Activated T-helper 1 cell treated with anti-CD3 and anti-CD28 coated beads, Interleukin-12 subunit alpha, Interleukin-12 subunit beta, Interleukin-2, Interleukin-4 antibody, amounts not matched to agents 30 ng/mL and 10 ng/mL and 1 ng/mL, durations not matched to agents 14 hours and 24 hours and 36 hours (primary cell): ENCODE measurements around the gene UNC5B. TPM values are rescaled to one million over a fixed set of nuclear protein-coding genes. Genes with fewer than 3 reads are reported as not detected.

Experiments used
- DNase-seq: peaks from one replicate; pipeline ENCODE4 v3.0.0; 2021; ENCODE audit warnings: low spot score
- H3K27ac Mint-ChIP-seq: one replicate; pipeline ENCODE4 v1.8.0; 2021; ENCODE audit warnings: mild to moderate bottlenecking, mixed read lengths
- H3K27me3 Mint-ChIP-seq: one replicate; pipeline ENCODE4 v1.8.0; 2022; ENCODE audit warnings: mild to moderate bottlenecking, moderate library complexity, mixed read lengths; ENCODE audit not compliant: insufficient read depth
- H3K36me3 Mint-ChIP-seq: one replicate; pipeline ENCODE4 v1.8.0; 2021; ENCODE audit warnings: low read depth, mixed read lengths
- H3K4me1 Mint-ChIP-seq: one replicate; pipeline ENCODE4 v1.8.0; 2021; ENCODE audit warnings: low read depth, mixed read lengths
- H3K4me3 Mint-ChIP-seq: one replicate; pipeline ENCODE4 v1.8.0; 2021; ENCODE audit warnings: mild to moderate bottlenecking, moderate library complexity, mixed read lengths
- H3K9me3 Mint-ChIP-seq: one replicate; pipeline ENCODE4 v1.8.0; 2021; ENCODE audit warnings: mixed read lengths
- intact Hi-C: fragments of 100-400 bp; cut with micrococcal nuclease; formaldehyde crosslinking; loops from one replicate; pipeline ENCODE4 v1.15.1; 2024
- total RNA-seq: library from RNA; stranded (reverse); gene quantifications from 2 replicates; pipeline ENCODE4 v1.2.3, GENCODE V29; 2022

UNC5B gene
- total RNA-seq, 1 donor from 2014 or later = 0.10 TPM

DNA sequence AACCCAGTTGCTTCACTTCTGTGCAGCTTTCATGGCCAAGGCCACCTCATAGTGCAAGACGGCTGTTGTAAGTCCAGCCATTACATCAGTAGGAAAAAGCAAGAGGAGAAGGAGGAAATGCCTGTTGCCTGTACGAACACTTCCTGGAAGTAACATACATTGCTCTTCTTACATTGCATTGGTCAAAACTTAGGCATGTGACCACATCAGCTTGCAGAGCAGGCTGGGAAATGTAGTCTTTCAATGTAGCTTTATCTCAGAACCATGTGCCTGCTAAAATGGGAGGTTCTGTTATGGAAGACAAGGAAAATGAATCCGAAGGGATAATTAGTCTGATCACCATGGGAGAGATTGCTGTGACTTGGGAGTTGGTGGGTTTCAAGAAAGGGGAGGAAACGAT lies 111.0 kb downstream of the UNC5B start:
- Mint-ChIP-seq H3K27ac (no peak overlapping the region), H3K9me3 (no peaks in the 10 kb centered on the region), H3K4me1 (no peaks in the 10 kb centered on the region), H3K36me3 (peaks cover 6% of the 10 kb centered on the region), H3K27me3 (no peaks in the 10 kb centered on the region), H3K4me3 (no peak overlapping the region)
- intact Hi-C loops = no loop called here
- no peak for DNase-seq

DNA sequence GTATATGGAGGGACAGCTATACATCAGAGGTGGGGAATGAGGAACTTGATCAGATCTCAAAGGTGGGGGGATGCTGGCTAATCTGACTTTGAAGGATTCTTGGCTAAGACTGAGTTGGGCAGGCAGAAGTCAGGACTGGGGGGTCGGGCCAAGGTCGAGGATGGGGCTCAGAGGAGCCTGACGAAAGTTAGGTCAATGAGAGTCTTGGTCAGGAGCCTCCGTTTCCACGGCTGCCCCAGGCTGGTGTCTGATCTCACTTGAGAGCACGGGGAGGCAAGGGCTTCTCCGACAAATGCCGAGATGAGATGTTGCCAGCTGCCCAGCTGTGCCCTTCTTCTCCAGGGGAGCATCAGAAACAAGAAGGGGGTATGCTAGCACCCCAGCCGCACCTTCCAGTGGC lies 112.4 kb downstream of the UNC5B start:
- Mint-ChIP-seq H3K27me3 (no peaks in the 10 kb centered on the region), H3K4me3 (no peak overlapping the region), H3K9me3 (no peaks in the 10 kb centered on the region), H3K27ac (no peak overlapping the region), H3K4me1 (no peaks in the 10 kb centered on the region), H3K36me3 (peaks cover 6% of the 10 kb centered on the region)
- no peak for DNase-seq
- intact Hi-C loops = no loop called here

DNA sequence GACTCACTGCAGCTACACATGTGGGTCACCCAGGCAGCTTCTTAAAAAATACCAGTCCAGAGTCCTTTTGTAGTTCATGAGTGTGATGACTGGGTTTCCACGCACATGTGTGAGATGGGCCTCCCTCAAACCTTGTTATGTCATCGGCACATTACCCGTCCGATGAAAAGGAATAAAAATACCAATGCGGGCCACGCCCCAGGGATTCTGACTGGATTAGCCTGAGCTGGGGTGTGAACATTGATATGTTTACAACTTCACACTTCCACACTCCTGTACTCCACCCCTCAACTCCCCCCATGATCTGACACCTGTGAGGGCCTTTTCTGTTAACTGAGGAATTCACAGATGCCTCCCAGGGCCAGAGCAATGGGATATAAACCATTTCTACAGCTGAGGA lies 112.9 kb downstream of the UNC5B start:
- no peak for DNase-seq
- Mint-ChIP-seq H3K4me3 (no peak overlapping the region), H3K9me3 (no peaks in the 10 kb centered on the region), H3K36me3 (peaks cover 6% of the 10 kb centered on the region), H3K27me3 (no peaks in the 10 kb centered on the region), H3K27ac (no peak overlapping the region), H3K4me1 (no peaks in the 10 kb centered on the region)
- intact Hi-C loops = no loop called here

DNA sequence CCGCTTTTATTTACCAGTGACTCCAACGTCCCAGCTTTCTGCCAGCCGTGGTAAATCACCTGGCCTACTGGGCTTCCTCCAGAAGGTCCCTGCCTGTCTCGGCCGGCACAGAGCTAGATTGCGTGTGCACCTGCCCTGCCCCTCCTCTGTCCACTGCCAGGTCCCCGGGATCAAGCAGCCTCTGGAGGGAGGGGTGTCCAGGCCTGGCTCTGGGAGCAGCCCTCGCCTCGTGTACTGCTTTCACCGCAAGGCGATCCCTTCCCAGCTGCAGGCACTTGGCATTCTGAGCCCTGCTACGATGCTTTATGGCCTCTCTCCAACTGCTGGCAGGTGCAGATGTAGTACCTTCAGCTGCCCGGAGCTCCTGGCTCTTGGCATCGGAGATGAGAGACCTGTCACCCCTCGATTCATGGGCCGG lies 114.1 kb downstream of the UNC5B start:
- no peak overlapping the region for H3K27ac Mint-ChIP-seq
- no peak overlapping the region for H3K4me3 Mint-ChIP-seq
- no peak for DNase-seq
- H3K9me3 Mint-ChIP-seq = no peaks in the 10 kb centered on the region
- intact Hi-C loops = no loop called here
- peaks cover 6% of the 10 kb centered on the region for H3K36me3 Mint-ChIP-seq
- H3K4me1 Mint-ChIP-seq = no peaks in the 10 kb centered on the region
- no peaks in the 10 kb centered on the region for H3K27me3 Mint-ChIP-seq

DNA sequence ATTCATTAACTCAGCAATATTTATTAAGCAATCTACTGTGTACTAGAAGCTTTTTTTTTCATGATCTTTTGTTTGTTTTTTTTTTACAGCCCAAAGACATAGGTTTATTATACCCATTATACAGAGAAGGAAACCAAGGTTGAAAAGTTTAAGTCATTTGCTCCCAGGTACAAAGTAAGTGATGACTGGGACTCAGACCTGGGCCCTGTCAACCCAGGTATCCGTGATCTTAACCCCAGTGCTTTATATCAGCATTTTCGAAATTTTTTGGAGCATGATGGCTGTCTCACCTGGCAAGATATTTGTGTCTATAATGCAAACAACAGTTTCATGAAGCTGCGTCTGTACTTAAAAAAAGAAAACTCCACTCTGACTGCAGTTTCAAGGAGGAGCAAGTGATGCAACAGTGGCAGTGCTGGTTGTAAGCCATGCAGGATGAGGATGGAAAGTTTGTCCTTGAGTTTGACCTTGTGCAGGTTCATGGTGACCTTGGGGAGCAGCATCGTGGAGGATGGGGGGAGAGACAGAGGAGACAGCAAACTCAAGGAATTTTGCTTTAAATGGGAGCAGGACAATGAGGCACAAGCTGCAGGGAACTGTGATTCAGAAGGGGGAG lies 118.5 kb downstream of the UNC5B start:
- H3K27ac Mint-ChIP-seq = no peak overlapping the region
- H3K36me3 Mint-ChIP-seq = no peaks in the 10 kb centered on the region
- H3K9me3 Mint-ChIP-seq = no peaks in the 10 kb centered on the region
- DNase-seq = no peak
- H3K27me3 Mint-ChIP-seq = no peaks in the 10 kb centered on the region
- no peaks in the 10 kb centered on the region for H3K4me1 Mint-ChIP-seq
- intact Hi-C loops = no loop called here
- H3K4me3 Mint-ChIP-seq = no peak overlapping the region

DNA sequence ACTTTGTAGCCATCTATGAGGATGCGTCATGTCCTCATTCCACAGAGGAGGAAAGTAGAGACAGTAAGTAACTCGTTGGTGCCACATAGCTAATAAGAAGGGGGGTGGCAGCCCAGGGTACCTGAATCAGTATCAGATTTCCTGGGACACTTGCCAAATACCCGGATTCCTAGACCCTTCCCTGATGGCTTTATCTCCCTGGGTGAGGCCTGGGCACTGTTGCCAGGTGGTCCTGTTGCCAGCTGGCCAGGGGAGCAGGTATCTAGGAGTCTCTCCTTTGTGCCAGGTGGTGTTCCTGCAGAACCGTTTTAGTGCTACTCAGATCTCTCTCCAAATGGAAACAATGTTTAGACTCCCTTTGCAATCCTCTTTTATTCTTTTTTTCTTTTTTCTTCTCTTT lies 119.4 kb downstream of the UNC5B start:
- no peaks in the 10 kb centered on the region for H3K27me3 Mint-ChIP-seq
- no peak overlapping the region for H3K4me3 Mint-ChIP-seq
- no peaks in the 10 kb centered on the region for H3K9me3 Mint-ChIP-seq
- H3K27ac Mint-ChIP-seq = no peak overlapping the region
- DNase-seq = no peak
- no peaks in the 10 kb centered on the region for H3K36me3 Mint-ChIP-seq
- intact Hi-C loops = no loop called here
- H3K4me1 Mint-ChIP-seq = no peaks in the 10 kb centered on the region

DNA sequence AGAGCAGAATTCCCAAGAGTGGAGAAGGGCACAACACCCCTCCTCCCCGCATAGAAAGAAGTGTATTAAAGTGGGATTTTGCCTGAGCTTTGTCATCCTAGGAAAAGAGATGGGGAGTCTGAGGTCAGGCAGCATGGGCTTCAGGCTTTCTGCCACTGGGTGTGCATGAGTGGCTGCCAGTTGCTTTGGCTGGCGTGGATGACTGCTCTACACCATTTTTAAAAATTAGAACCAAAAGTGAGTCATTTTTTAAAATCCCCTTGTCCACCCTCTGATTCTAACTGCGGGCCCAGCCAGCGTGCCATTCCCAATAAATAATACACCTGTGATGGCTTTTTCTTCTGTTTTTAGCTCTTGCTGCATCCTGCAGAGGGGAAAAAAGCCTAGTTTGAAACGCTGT lies 120.1 kb downstream of the UNC5B start:
- no peaks in the 10 kb centered on the region for H3K36me3 Mint-ChIP-seq
- no peak overlapping the region for H3K27ac Mint-ChIP-seq
- no peak overlapping the region for H3K4me3 Mint-ChIP-seq
- DNase-seq = no peak
- H3K9me3 Mint-ChIP-seq = no peaks in the 10 kb centered on the region
- intact Hi-C loops = no loop called here
- H3K4me1 Mint-ChIP-seq = no peaks in the 10 kb centered on the region
- H3K27me3 Mint-ChIP-seq = no peaks in the 10 kb centered on the region

DNA sequence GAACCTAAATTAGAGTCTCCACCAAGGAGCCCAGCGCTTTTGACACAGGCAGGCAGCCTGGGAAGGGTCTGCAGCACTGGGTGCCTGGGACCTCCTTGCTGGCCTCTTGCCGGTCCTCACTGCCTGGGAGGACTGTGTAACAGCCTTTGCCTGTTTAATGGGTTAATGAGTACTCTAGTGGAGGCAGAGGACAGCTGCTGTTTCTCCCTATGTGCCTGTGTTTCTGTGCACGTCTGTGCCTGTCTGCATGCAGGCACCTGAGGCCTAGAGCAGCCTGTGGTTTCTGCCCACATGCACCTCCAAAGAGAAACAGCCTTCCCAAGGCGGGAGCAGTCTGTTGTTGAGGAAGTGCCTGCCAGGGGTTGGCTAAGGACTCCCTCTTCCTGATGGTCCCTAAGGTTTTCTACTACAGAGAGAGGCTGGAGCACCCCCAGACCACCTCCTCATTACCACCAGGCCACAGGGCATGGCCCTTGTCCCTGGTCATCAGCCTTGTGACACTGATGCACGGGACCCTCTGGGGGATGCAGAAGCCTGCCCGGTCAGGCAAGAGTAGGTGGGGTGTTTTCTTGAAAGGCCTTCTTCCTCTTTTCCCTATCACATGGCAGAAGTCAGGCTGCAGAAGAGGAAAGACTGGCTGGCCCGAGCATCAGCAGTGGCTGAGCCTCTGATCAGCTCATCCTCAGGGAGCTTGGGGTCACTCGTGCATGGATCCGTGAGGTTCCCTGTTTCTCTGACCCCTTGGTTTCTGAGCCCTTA lies 120.9 kb downstream of the UNC5B start:
- H3K27ac Mint-ChIP-seq = no peak overlapping the region
- DNase-seq = no peak
- H3K27me3 Mint-ChIP-seq = no peaks in the 10 kb centered on the region
- no peaks in the 10 kb centered on the region for H3K9me3 Mint-ChIP-seq
- no peak overlapping the region for H3K4me3 Mint-ChIP-seq
- intact Hi-C loops = no loop called here
- no peaks in the 10 kb centered on the region for H3K4me1 Mint-ChIP-seq
- no peaks in the 10 kb centered on the region for H3K36me3 Mint-ChIP-seq

DNA sequence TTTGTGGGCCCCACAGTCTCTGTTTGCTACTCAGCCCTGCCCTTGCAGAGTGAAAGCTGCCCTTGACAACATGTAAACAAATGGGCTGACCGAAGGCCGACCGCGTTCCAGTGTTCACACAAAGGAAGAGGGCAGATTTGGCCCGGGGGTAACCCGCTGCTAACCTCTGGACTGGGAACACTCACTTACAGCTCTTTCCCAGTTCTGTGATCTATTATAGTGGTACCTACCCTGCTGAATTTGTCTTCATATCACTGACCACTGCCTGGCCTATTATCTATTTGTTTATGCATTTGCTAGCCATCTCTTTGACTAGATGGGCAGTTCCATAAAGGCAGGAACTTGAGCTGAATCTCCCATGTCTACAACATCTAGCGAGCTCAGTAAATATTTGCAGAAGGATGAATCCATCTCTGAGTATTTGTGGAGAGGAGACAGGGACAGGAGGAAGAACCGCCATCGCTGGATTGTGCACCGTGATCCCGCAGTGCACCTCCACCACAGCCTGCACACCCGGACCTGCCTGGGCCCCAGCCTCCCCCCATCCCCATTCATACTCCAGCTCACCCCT lies 121.9 kb downstream of the UNC5B start:
- H3K27me3 Mint-ChIP-seq = no peaks in the 10 kb centered on the region
- intact Hi-C loops = no loop called here
- H3K27ac Mint-ChIP-seq = no peak overlapping the region
- no peak for DNase-seq
- H3K4me3 Mint-ChIP-seq = no peak overlapping the region
- no peaks in the 10 kb centered on the region for H3K36me3 Mint-ChIP-seq
- H3K9me3 Mint-ChIP-seq = no peaks in the 10 kb centered on the region
- H3K4me1 Mint-ChIP-seq = no peaks in the 10 kb centered on the region

DNA sequence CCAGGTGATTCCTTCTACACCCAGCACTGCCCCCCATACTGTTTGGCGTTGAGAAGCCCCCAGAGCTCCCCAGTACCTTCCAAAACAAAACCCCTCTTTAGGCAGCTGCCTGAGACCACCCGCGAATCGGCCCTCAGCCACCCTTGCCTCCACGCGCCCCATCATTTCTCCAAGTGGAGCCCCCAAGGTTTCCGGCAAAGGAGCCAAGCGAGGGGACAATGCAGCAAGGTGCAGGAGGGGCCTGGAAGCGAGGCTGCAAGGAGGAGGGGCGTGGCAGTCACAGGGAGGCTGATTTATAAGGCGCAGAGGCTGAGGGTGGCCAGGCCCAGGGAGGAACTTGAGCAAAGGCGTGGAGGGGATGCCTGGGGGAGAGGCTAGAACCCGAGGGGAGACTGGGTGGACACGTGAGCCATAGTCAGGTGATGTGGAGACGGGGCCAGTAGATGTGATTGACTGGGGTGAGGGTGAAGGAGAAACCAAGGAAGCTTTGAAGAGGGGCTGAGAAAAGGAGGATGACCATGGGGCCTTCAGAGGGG lies 122.9 kb downstream of the UNC5B start:
- H3K9me3 Mint-ChIP-seq = no peaks in the 10 kb centered on the region
- H3K36me3 Mint-ChIP-seq = no peaks in the 10 kb centered on the region
- no peaks in the 10 kb centered on the region for H3K4me1 Mint-ChIP-seq
- intact Hi-C loops = no loop called here
- no peak for DNase-seq
- H3K4me3 Mint-ChIP-seq = no peak overlapping the region
- H3K27ac Mint-ChIP-seq = no peak overlapping the region
- H3K27me3 Mint-ChIP-seq = no peaks in the 10 kb centered on the region

DNA sequence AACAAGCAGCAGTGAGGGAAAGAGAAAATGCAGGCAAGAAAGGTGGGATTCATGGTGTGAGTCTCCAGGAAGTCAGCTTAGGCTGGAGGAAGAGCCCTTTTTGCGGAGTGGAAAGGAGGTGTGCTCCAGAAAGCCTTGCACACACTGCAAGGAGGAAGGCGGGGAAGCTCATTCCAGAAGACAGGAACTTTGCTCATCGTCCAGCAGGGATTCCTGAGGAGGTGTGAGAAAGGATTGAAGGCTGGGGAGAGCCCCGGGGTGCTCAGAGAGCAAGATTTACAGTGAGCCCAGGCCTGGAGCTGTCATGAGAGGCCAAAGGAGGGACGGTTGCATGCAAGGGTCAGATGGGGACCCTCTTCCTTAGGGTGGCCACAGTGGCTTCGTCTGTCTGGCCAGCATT lies 124.3 kb downstream of the UNC5B start:
- H3K27me3 Mint-ChIP-seq = no peaks in the 10 kb centered on the region
- no peak overlapping the region for H3K27ac Mint-ChIP-seq
- no peak for DNase-seq
- H3K4me1 Mint-ChIP-seq = no peaks in the 10 kb centered on the region
- intact Hi-C loops = no loop called here
- no peaks in the 10 kb centered on the region for H3K9me3 Mint-ChIP-seq
- no peak overlapping the region for H3K4me3 Mint-ChIP-seq
- no peaks in the 10 kb centered on the region for H3K36me3 Mint-ChIP-seq

DNA sequence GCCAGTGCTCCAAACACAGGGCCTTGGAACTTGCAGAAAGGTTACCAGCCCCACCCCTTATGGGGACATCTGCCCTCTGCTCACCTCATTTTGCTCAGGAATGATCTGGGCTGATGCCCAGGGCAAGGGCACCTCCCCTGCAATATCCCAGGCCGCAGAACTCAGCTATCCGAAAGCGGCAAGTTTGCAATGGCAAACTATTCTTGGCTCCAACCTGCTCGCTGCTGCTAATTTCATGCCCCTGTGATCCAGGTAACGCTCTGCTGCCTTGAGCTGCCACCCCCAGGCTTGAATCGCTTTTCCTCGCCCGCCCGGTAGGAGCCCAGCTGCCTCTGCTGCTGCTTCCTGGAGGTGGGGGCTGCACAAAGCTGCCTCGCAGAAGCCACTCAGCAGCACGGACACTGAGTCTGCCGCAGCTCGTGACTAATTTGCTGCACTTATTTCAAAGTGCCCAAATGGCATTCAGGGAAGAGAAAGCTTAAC lies 124.9 kb downstream of the UNC5B start:
- Mint-ChIP-seq H3K4me3 (no peak overlapping the region), H3K9me3 (no peaks in the 10 kb centered on the region), H3K36me3 (no peaks in the 10 kb centered on the region), H3K27ac (no peak overlapping the region), H3K27me3 (no peaks in the 10 kb centered on the region), H3K4me1 (no peaks in the 10 kb centered on the region)
- intact Hi-C loops = no loop called here
- DNase-seq = no peak

DNA sequence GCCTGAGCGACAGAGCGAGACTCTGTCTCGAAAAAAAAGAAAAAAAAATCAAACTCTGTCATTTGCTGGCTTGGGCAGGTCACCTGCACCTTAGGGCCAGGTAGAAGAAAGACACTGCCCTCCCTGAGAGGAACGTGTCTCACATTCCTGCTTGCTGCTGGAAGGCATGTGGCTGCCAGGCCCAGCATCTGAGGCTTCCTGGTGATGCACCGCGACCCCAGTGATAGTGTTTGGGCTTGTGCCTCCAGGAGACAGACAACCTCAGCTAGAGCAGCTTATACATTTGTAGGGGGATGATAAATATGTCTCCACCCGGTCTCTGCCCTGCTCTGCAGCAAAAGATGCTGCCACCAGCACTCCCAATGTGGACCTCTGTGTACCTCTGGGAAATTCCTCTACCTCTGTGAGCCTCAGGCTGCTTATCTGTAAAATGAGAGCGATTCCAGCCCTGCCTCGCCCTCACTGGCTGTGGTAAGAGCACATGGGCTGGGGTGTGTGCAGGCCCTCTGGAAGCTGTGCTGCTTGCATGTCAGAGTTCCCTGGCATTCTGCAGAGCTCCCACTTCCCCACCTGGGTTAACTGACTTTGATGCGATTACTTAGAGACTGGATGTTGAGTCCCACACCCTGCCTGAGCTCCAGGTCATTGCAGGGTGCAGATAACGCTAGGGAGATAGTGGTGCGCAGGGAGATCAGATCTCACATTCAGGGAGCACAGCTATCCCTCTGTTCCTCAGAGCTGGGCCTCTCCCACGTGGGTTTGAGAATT lies 126.5 kb downstream of the UNC5B start:
- no peaks in the 10 kb centered on the region for H3K9me3 Mint-ChIP-seq
- H3K36me3 Mint-ChIP-seq = no peaks in the 10 kb centered on the region
- no peak overlapping the region for H3K4me3 Mint-ChIP-seq
- no peak overlapping the region for H3K27ac Mint-ChIP-seq
- intact Hi-C loops = no loop called here
- no peak for DNase-seq
- H3K4me1 Mint-ChIP-seq = no peaks in the 10 kb centered on the region
- H3K27me3 Mint-ChIP-seq = no peaks in the 10 kb centered on the region
